Sigmoid colon (tissue), 4 donors: ENCODE results near the gene GJD2.

Source experiments
- CTCF ChIP-seq, 4 experiments: fragments of 450-650 bp in 3 of 4; fragments of 200-600 bp in 1 of 4; IDR thresholded peaks; one replicate each; pipeline ENCODE4 v1.5.1; 2016 to 2019; ENCODE audit warnings: antibody characterized with exemption in 4 of 4, mild to moderate bottlenecking in 3 of 4, moderate library complexity in 2 of 4
- POLR2A ChIP-seq, 2 donors: fragments of 450-650 bp; IDR thresholded peaks; one replicate each; pipeline ENCODE4 v1.6.1; 2016; ENCODE audit warnings: antibody characterized with exemption in 2 of 2, mild to moderate bottlenecking in 2 of 2, moderate library complexity in 2 of 2
- POLR2AphosphoS5 ChIP-seq, 4 donors: sonication (generic); formaldehyde crosslinking; IDR thresholded peaks; one replicate each; pipeline ENCODE4 v1.6.1; 2017; ENCODE audit warnings: antibody characterized with exemption in 4 of 4

GRCh38 chr15:34729056-34729455, 25.7 kb downstream of the GJD2 start:
- no peak for TF ChIP-seq POLR2A (IDR thresholded peaks at IDR 0.05)
- no peak for TF ChIP-seq CTCF (IDR thresholded peaks at IDR 0.05)
- TF ChIP-seq POLR2AphosphoS5 (IDR thresholded peaks at IDR 0.05), result no peak
